HCT116 (cell line): Measurements from ENCODE around the gene SVEP1. TPM values are rescaled to one million over a fixed set of nuclear protein-coding genes. Genes with fewer than 3 reads are reported as not detected.

ENCODE experiments used
- ATAC-seq: fragments of 200-7000 bp; cut with Tn5 transposase; 2 replicates; pipeline ENCODE4 v1.9.1; 2020; ENCODE audit warnings: mild to moderate bottlenecking, moderate library complexity
- BruUV-seq: library from RNA; stranded (reverse); fragments of 400-500 nt; replicated peaks from 2 replicates; lab custom pipeline; 2021; lab: Mats Ljungman, UMichigan
- CTCF ChIA-PET: fragments of 300-600 bp; sonication (Branson Sonifier 250); formaldehyde crosslinking; loops from one replicate; lab custom pipeline; 2021; ENCODE audit warnings: antibody characterized with exemption; lab: Charles Lee
- POLR2A ChIA-PET: fragments of 300-600, 350-600 bp; sonication (Branson Sonifier 250); formaldehyde crosslinking; loops from one replicate; lab custom pipeline; 2021; ENCODE audit warnings: antibody characterized with exemption; lab: Charles Lee
- RAD21 ChIA-PET, 2 experiments: fragments of 300-600 bp; sonication (Branson Sonifier 250); formaldehyde crosslinking; loops; one replicate each; lab custom pipeline; 2023; ENCODE audit warnings: low total read pairs in 2 of 2; ENCODE audit not compliant: uncharacterized antibody in 2 of 2, unreplicated experiment in 2 of 2, low non-redundant PET in 1 of 2; lab: Charles Lee
- DNase-seq: peaks from one replicate; pipeline ENCODE4 v3.0.0-alpha.2; 2010; ENCODE audit warnings: low read depth, low spot score
- H2AFZ ChIP-seq: fragments of 200-600 bp; shearing (Covaris generic), sonication (generic); 2 replicates; pipeline ENCODE4 v1.6.1; 2017; ENCODE audit warnings: low read depth, mixed run types, mixed read lengths, antibody characterized with exemption, low read length; ENCODE audit not compliant: poor library complexity, severe bottlenecking
- H3K27ac ChIP-seq: 2 replicates; pipeline ENCODE4 v1.5.1; 2012; ENCODE audit warnings: low read depth, low read length
- H3K27me3 ChIP-seq: fragments of 200-600 bp; sonication (generic); 2 replicates; pipeline ENCODE4 v1.6.1; 2016; ENCODE audit warnings: mixed run types, low read length, mixed read lengths; ENCODE audit not compliant: insufficient read depth
- H3K36me3 ChIP-seq, 2 experiments: fragments of 200-500 bp in 1 of 2; fragments of 200-600 bp in 1 of 2; sonication (Bioruptor generic) in 1 of 2; sonication (generic) in 1 of 2; 2 replicates each; pipeline versions ENCODE4 v1.5.1 to v1.6.1; 2014 to 2016; ENCODE audit warnings: low read length in 2 of 2, inconsistent platforms in 1 of 2, mixed read lengths in 1 of 2, mixed run types in 1 of 2; ENCODE audit not compliant: insufficient read depth in 2 of 2, control insufficient read depth in 1 of 2
- H3K4me1 ChIP-seq, 2 experiments: fragments of 200-600 bp in 1 of 2; sonication (generic) in 1 of 2; 2 replicates each; pipeline versions ENCODE4 v1.5.1 to v1.6.1; 2012 to 2017; ENCODE audit warnings: low read length in 2 of 2, inconsistent platforms in 1 of 2, mild to moderate bottlenecking in 1 of 2, mixed read lengths in 1 of 2, mixed run types in 1 of 2, moderate library complexity in 1 of 2; ENCODE audit not compliant: insufficient read depth in 2 of 2, control insufficient read depth in 1 of 2
- H3K4me2 ChIP-seq: fragments of 200-600 bp; sonication (generic); 2 replicates; pipeline ENCODE4 v1.6.1; 2017; ENCODE audit warnings: mixed run types, low read length, mixed read lengths
- H3K4me3 ChIP-seq, 2 experiments: fragments of 200-600 bp in 1 of 2; sonication (generic) in 1 of 2; replicated peaks in 1 of 2; 2 replicates each; pipeline ENCODE4 v1.5.1; 2011 to 2016; ENCODE audit warnings: low read length in 2 of 2, control low read depth in 1 of 2, low read depth in 1 of 2, mild to moderate bottlenecking in 1 of 2, mixed read lengths in 1 of 2, mixed run types in 1 of 2
- H3K79me2 ChIP-seq: fragments of 200-600 bp; sonication (generic); 2 replicates; pipeline ENCODE4 v1.6.1; 2017; ENCODE audit warnings: mild to moderate bottlenecking, mixed run types, low read length, moderate library complexity, mixed read lengths; ENCODE audit not compliant: insufficient read depth
- H3K9ac ChIP-seq: fragments of 200-600 bp; sonication (generic); 2 replicates; pipeline ENCODE4 v1.6.1; 2016; ENCODE audit warnings: low read length, mixed read lengths
- H3K9me2 ChIP-seq: fragments of 200-600 bp; sonication (generic), shearing (Covaris generic); 2 replicates; pipeline ENCODE4 v1.6.1; 2017; ENCODE audit warnings: mixed run types, mild to moderate bottlenecking, moderate library complexity; ENCODE audit not compliant: insufficient read depth
- H3K9me3 ChIP-seq, 2 experiments: fragments of 200-500 bp in 1 of 2; fragments of 200-600 bp in 1 of 2; sonication (Bioruptor generic) in 1 of 2; sonication (generic) in 1 of 2; 2 replicates each; pipeline ENCODE4 v1.6.1; 2014 to 2017; ENCODE audit warnings: low read length in 2 of 2, mixed read lengths in 2 of 2, inconsistent platforms in 1 of 2, low read depth in 1 of 2, mild to moderate bottlenecking in 1 of 2, mixed run types in 1 of 2, moderate library complexity in 1 of 2; ENCODE audit not compliant: control insufficient read depth in 1 of 2, insufficient read depth in 1 of 2
- H4K20me1 ChIP-seq: fragments of 200-600 bp; sonication (generic), shearing (Covaris generic); 2 replicates; pipeline ENCODE4 v1.6.1; 2017; ENCODE audit warnings: mixed run types, mild to moderate bottlenecking, moderate library complexity; ENCODE audit not compliant: insufficient read depth
- ATF3 ChIP-seq: IDR thresholded peaks from 2 replicates; pipeline ENCODE4 v1.6.1; 2012
- CBX3 ChIP-seq: IDR thresholded peaks from 2 replicates; pipeline ENCODE4 v1.6.1; 2012; ENCODE audit warnings: low read depth
- CEBPB ChIP-seq: IDR thresholded peaks from 2 replicates; pipeline ENCODE4 v1.6.1; 2012; ENCODE audit warnings: low read depth
- CTCF ChIP-seq, 3 experiments: fragments of 200-600 bp in 1 of 3; sonication (generic) in 1 of 3; IDR thresholded peaks in 2 of 3; conservative IDR thresholded peaks in 1 of 3; 2 replicates each; pipeline ENCODE4 v1.5.1; 2012 to 2017; ENCODE audit warnings: low read depth in 2 of 3, low read length in 2 of 3, antibody characterized with exemption in 1 of 3, borderline replicate concordance in 1 of 3, control low read depth in 1 of 3, mild to moderate bottlenecking in 1 of 3, mixed read lengths in 1 of 3, mixed run types in 1 of 3, moderate library complexity in 1 of 3; ENCODE audit not compliant: insufficient read depth in 1 of 3
- EGR1 ChIP-seq: IDR thresholded peaks from 2 replicates; pipeline ENCODE4 v1.6.1; 2012; ENCODE audit warnings: low read depth
- JUND ChIP-seq: IDR thresholded peaks from 2 replicates; pipeline ENCODE4 v1.6.1; 2012
- RAD21 ChIP-seq: IDR thresholded peaks from 2 replicates; pipeline ENCODE4 v1.6.1; 2012; ENCODE audit warnings: low read depth, mild to moderate bottlenecking
- REST ChIP-seq: IDR thresholded peaks from 2 replicates; pipeline ENCODE4 v1.6.1; 2012; ENCODE audit warnings: low read depth
- SIN3A ChIP-seq: IDR thresholded peaks from 2 replicates; pipeline ENCODE4 v1.6.1; 2012; ENCODE audit warnings: low read depth
- SRF ChIP-seq: IDR thresholded peaks from 2 replicates; pipeline ENCODE4 v1.6.1; 2012; ENCODE audit warnings: low read depth
- TCF7L2 ChIP-seq: IDR thresholded peaks from 2 replicates; pipeline ENCODE4 v1.7.0; 2011; ENCODE audit warnings: borderline replicate concordance, inconsistent platforms; ENCODE audit not compliant: insufficient read depth, insufficient read length; ENCODE audit errors: extremely low read depth
- YY1 ChIP-seq: IDR thresholded peaks from 2 replicates; pipeline ENCODE4 v1.6.1; 2011; ENCODE audit warnings: low read length, low read depth, moderate library complexity, mild to moderate bottlenecking; ENCODE audit not compliant: insufficient replicate concordance; ENCODE audit errors: extremely low read depth
- ZFX ChIP-seq: fragments of 450-650 bp; IDR thresholded peaks from 2 replicates; pipeline ENCODE4 v1.6.1; 2017
- ZNF274 ChIP-seq: fragments of 200-500 bp; sonication (Bioruptor generic); IDR thresholded peaks from 2 replicates; pipeline ENCODE4 v1.6.1; 2014; ENCODE audit warnings: mild to moderate bottlenecking, low read depth, low read length, inconsistent platforms
- intact Hi-C: fragments of 100-400 bp; cut with micrococcal nuclease; formaldehyde crosslinking; loops from 2 replicates; pipeline ENCODE4 v1.10.0; 2022
- total RNA-seq: library from RNA; stranded (reverse); gene quantifications from one replicate; pipeline ENCODE4 v1.2.1, GENCODE V29; 2021; ENCODE audit not compliant: unreplicated experiment

The SVEP1 gene
- total RNA-seq, 1 experiment from 2014 or later = 0.15 TPM

GRCh38 chr9:110456681-110457080, 122.9 kb downstream of the SVEP1 start:
- no peak for DNase-seq
- intact Hi-C loops = loop anchor here (10.0 kb wide), 1 partner anchor 838 kb away; no protein-coding TSS in a partner anchor
- TF ChIP-seq CBX3 (no peak), CEBPB (no peak), YY1 (no peak), REST (no peak), ZNF274 (no peak), ATF3 (no peak), SIN3A (no peak), TCF7L2 (no peak), RAD21 (no peak), SRF (no peak), EGR1 (no peak), JUND (no peak), ZFX (no peak), CTCF (IDR thresholded peaks at IDR 0.05 in 2 of 3, conservative IDR thresholded peaks at IDR 0.05 in 1 of 3; ENCODE audit: borderline replicate concordance in 1 of 3, insufficient read depth in 1 of 3, low read depth in 2 of 3, low read length in 2 of 3) (no peak)
- CTCF ChIA-PET = interaction anchor here (0.7 kb wide), 1 partner anchor 29 kb away, joined by 3 read pairs; no protein-coding TSS in a partner anchor
- Histone ChIP-seq H3K4me3 (no peak overlapping the region), H3K27ac (no peak overlapping the region), H3K36me3 (no peaks in the 10 kb centered on the region), H3K9me2 (no peaks in the 10 kb centered on the region), H3K4me1 (no peaks in the 10 kb centered on the region), H3K79me2 (no peaks in the 10 kb centered on the region), H2AFZ (no peak overlapping the region), H3K27me3 (no peaks in the 10 kb centered on the region), H4K20me1 (no peaks in the 10 kb centered on the region), H3K9me3 (no peaks in the 10 kb centered on the region), H3K4me2 (no peak overlapping the region), H3K9ac (no peak overlapping the region)
- RAD21 ChIA-PET = no interaction called here
- no TSS peak for BruUV-seq
- POLR2A ChIA-PET = interaction anchor here (1.1 kb wide), 1 partner anchor 29 kb away, joined by 3 read pairs; no protein-coding TSS in a partner anchor
- no peak for ATAC-seq
